HG03432 (cell line): ENCODE results near the gene L1CAM.

Source experiments
- ATAC-seq: cut with Tn5 transposase; IDR thresholded peaks from one replicate; pipeline ENCODE4 v1.9.1; 2021; ENCODE audit warnings: mild to moderate bottlenecking, moderate library complexity; ENCODE audit not compliant: unreplicated experiment

Gene L1CAM

DNA sequence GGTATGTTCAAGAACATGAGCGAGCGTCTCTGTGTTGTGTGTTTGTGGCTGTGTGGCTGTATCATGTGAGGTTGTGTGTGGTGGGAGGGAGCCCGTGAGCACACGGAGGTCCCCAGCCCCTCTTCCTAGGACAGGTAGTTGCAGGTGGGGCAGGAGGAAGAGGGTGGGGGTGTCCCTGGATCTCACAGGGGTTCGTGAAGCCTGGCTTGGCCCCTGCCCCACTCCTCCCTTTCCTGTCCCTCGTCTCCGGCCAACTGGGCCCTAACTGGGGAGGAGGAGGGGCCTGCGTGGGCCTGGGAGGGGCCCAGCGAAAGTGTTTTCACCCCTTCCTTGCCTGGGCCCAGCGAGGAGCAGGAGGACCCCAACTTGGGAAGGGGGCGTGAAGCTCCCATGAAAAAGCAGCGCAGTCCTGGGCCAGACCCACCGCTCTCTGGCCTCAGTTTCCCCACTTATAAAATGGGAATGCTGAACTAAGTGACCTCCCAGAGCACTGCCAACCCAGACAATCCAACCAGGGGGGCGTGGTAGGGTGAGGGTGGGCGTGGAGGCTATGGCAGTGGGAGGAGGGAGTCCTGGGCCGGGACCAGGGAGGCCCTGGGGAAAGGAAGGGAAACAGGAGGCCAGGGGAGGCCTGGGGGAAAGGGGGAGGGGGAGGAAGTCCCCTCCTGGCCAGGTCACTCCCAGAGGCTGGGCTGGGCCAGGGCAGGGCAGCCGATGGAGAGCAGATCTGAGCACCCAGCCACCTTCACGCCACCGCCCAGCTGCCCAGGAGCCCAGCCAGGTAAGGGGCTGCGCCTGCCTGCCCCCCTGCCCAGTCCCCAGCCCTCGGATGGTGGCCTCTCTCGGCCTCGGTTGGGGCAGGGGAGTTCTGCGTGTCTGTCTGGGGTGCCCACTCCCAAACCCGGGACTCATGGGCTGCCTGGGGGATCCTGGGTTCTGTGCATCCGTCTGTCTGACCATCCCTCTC is 18.3 kb upstream of the L1CAM start, which contains the start of gene AVPR2:
Gene AVPR2 (plus strand): TSS at position 683 of the 967 bp plus-strand sequence. CDS start 473 bp downstream, outside the sequence.
- ATAC-seq = no peak

DNA sequence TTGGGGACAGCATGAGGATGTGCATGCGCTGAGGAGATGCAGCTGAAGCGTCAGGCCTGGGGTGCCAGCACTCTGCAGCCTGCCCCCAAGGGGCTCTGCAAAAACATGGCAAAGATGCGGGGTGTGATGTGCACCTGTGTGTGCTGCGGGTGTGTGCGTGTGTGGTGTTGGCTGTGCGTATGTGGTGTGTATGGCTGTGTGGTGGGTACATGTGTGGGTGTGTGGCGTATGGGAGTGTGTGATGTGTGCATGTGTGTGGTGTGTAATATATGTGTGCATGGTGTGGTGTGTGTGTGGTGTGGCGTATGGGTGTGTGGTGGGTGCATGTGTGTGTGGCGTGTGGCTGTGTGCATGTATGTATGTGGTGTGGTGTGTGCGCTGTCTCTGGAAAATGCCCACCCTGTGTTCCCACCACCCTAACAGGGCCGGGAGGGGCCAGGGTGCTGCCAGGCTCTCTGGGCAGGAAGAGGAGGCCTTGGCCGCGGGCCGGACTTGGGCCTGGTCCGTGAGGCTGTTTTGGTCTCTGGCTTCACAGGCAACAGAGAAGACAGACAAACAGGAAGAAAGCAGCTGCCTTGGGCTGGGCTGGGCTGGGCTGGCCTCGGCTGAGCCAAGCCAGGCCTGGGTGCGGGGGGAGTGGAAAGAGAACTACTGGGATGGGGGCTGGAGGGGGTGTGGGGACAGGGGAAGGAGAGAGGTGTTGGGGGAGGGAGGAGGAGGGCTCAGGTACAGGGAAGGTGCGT is 17.4 kb upstream of the L1CAM start:
- ATAC-seq = no peak

DNA sequence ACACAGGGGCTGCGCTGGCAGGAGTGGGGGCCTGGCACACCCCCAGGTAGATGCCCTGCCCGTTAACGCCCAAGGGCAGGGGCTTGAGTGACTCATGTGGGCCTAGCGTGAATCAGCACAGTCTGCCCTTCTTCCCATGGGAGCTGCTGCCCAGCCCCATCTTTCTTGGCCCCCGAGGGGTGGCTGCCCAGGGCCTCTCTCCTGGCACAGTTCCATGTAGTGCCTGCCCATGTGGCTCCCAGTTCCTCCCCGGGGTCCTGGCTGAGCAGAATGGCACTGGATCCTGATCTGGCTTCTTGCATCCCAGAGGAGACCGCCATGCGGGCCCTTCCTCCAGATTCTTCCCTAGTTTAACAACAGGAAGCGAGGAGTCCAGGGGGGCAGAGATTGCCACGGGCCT is 16.4 kb upstream of the L1CAM start:
- ATAC-seq = no peak

DNA sequence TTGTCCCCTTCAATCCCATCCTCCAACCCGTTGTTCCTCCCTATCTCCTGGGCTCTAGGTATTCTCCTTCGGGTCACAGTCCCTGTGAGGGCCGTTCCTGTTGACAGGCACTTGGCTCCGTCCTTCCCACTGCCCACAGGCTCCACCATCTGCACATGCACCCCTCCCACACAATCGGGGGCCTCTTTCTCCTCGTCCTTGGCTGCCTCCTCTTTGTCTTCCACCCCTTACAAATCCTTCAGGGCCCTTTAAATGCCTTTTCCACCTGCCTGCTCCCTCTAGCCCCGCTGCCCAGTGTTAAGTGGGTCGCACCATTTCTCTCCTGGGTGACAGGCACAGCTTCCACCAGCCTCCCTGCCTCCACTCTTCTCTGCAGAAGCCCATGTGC is 15.8 kb upstream of the L1CAM start:
- no peak for ATAC-seq

DNA sequence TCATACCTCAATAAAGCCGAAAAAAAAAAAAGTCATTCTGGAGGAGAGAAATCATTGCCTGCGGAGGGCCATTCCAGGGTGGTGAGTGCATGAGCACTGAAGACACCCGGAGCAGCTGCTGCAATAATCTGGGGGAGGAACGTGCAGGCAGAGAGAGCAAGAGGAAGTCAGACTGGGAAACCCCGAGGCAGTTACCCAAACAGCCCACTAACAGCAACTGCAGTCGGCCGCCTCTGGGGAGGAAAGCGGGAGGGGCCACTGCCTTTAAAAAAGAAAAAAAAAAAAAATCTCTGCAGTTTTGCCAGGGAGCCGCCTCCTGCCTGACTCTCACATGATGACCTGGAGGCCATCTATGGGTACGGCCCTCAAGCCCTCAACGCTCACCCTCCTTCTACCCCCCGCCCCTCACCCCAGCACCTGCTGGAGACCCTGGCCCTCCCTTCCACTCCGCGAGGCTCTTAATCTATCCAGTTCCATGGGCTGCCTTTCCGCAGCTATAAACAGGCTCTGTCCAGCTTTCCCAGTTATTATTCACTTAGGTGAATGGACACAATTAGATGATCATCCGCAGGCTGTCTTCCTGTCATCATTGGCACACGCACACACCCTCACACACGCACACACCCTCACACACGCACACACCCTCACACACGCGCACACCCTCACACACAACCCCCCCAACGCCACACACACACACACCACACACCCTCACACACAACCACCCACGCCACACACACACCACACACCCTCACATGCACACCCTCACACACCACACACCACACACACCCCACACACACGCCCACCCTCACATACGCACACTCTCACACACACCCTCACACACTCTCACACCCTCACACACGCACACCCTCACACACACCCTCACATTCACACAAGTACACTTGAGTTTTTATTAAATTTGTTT is 15.1 kb upstream of the L1CAM start:
- peak; percentile 87 for ATAC-seq

DNA sequence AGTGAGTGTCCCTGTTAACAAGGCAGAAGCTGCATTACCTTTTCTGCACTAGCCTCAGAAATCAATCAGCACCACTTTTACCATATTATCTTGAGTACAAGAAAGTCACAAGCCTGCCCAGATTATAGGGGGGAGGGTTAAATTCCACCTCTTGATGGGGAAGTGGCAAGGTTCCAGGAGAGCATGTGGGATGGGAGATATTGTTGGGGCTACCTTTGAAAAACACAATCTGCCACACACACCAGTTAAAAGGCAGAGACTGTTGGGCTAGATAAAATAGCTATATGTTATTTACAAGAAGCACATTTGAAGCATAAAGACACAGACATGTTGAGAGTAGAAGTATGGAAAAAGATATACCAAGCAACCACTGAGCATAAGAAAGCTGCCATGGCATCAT is 11.9 kb upstream of the L1CAM start:
- ATAC-seq = no peak

DNA sequence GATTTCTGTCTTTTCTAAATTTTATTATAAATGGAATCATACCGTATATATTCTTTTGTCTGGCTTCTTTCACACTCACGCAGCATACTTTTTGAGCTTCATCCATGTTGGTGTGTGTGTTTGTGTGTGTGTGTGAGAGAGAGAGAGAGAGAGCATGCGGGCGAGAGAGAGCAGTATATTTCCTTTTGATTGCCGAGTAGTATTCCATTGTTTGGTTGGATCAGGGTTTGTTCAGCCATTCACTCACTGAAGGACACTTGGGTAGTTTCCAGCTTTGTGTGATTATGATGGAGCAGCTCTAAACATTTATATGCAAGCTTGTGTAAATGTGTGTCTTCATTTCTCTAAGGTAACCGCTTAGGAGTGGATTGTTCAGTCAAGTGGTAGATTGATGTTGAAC is 3.1 kb upstream of the L1CAM start:
- no peak for ATAC-seq

DNA sequence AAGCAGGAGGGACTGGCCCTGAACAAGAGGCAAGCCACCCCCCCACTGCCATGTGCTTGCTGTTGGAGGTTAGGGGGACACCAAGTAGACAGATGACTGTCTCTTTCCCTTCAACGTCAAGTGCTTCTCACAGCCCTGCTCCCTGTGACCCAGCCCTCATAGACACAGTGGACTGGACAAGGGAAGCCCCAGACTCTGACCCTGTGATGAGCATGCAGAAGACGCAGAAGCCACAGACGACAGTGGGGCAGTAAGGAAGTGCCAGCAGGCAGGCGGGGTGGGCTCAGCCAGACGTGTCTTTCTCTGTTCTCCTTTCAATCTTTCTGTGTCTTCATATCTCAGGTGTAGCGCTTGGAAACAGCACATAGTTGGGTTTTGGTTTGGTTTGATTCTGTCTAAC is 2.4 kb upstream of the L1CAM start:
- ATAC-seq = peak; percentile 51

DNA sequence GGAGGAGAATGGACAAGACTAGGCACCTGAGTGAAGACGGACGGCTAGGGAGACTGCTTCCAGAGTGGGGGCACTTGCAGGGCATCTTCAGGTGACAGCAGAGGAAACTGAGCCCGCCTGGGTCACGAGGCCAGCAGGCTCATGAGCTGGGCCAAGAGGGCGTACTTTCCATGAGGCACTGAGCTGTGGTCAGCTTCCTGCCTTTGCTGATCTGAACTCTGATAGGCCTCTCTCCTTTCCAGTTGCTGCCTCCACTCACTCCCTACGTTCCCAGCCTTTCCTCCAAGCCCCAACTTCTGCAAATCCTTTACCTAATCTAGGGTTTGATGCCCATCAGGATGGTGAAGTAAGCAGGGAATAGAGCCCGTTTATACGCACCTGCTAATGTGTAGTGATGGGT is 1.4 kb upstream of the L1CAM start:
- ATAC-seq = no peak

DNA sequence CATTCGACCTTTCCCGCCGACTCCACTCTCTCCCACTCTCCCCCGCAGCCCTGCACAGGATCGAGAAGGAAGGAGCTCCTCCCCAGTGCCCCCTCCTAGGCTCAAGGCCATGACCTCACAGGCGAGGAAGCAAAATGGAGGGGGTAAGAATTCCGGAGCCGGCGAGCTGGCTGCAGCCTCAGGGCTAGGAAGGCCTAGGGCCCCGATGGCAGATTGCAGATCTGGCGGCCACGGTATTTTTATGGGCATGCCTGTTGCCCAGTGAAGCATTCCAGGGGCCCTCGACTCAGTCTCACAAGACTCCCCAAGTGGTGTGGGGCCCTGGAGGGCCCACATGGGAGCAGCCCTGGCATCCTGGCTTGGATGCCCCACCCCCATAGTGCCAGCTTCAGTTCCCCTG is 942 bp upstream of the L1CAM start:
- ATAC-seq = no peak

DNA sequence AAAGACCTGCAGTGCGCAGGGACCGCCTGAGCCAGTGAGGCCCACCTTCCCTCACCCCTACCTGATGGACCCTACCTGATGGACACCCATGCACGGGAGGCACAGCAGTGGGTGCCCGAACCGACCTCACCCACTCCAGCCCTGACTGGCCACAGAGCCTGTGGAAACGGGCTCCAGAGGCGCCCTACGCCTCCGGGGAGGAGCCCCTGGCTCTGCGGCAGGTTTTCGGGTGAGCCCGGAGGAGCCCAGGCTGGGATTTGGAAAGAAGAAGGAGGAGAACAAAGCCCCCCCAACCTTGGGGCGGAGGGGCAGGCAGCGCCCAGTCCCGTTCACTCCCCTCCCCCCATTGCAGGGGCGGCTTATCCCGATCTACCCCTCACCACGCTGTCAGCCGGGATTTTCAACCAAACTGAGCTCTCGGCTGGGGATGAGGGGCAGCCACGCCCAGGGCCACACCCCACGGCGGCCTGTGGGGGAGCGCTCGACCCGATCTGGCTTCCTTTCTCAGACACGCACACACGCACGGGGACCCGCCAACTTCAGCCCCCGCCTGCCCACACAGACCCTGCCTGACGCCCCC is 675 bp downstream of the L1CAM start:
- ATAC-seq = no peak

DNA sequence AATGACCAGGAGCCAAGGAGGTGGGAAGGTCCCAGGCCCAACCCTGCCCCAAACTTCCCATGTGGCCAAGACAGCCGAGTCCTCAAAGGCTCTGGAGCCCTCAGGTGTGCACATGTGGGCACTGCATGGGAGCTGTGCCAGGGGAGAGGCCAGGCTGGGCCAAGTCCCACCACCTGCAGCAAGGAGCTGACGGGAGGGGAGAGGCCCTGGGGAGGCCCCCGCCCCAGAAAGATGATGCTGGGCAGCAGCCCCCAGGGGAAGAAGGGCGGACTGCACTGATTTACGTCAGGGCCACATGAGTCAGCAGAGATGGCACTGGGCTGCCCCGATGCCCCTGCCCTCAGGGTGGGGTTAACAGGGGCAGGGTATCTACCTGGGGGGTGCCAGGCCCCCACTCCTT is 1.4 kb downstream of the L1CAM start:
- ATAC-seq = no peak

DNA sequence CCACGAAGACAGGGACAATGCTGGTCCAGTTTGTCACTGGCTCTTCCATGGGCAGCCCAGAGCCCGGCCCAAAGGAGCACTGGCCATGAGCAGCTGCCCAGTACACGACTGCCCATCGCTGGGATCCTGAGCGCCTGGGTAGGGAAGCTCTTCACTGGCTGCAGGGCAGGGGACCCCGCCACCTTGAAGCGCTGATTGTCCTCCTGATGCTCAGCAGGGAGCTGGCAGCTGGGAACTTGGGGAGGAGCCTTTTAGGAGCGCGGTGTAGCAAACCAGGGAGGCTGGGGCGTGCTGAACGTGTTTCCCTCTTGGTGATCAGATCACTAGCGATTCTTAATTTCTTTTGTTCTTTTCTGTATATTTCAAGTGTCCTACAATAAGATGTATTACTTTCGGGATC is 1.8 kb downstream of the L1CAM start:
- ATAC-seq = no peak

DNA sequence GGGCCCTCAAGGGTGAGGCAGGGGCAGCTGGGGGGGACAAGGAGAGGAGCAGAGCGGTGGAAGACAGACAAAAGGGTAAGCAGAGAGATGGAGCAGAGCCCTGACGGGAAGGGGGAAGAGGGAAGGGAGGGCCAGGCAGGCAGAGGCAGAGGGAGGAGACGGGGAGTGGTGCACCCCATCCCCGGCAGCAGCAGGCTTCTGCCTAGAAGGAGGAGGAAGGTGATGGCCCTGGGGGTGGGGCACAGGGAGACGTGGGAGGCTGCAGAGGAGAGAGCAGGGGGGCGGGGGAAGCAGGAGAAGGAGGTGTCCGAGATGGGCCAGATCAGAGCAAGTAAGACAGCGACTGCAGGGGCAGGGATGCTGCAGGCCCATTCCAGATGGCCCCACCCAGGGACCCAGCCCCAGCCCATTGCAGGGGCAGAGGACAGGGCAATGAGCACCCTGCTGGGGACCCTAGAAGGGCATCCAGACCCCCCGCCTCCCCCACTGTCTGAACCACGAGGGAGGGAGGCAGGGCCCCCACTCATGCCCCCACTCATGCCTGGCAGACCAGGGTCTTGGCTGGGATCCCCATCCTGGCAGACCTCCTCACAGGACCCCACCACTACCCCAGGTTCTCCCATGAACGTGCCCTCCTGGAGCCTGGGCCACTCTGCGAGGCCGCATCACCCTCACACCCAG is 2.7 kb downstream of the L1CAM start:
- ATAC-seq = no peak

DNA sequence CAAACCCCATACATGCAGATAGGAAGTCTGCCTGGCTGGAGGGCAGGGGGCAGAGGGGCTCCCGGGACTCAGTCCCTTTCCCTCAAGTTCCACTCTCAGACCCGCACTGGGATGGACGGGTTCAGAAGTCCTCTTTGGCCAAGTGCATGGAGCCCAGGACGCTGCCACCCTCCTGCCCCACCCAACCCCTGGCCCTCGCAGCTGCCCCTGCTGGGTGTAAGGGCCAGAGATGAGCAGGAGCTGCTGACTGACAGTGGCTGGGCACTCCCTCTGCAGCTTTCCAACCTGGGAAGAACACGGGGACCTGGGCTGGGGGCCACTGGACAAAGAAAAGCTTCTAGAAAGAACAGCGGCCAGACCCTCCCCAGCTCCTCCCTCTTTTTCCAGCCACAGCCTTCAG is 3.4 kb downstream of the L1CAM start:
- ATAC-seq = no peak

DNA sequence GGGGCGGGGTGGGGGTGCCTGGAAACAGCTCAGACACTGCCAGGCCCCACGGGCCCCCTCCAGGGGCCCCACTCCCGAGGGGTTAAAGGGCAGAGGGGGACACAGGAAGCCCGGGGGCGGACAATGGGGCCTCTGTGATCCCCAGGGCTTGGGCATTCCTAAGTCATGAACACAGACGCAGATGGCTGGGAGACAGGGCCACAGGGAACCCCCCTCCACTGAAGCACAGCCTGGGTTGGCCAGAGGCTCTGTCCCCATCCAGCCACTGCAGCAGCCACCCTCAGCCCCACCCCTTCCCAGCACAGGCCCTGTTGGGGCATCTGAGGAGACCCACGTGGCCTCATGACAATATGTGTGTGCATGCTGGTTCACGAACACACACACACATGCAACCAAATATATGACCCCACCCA is 3.9 kb downstream of the L1CAM start:
- ATAC-seq = no peak

DNA sequence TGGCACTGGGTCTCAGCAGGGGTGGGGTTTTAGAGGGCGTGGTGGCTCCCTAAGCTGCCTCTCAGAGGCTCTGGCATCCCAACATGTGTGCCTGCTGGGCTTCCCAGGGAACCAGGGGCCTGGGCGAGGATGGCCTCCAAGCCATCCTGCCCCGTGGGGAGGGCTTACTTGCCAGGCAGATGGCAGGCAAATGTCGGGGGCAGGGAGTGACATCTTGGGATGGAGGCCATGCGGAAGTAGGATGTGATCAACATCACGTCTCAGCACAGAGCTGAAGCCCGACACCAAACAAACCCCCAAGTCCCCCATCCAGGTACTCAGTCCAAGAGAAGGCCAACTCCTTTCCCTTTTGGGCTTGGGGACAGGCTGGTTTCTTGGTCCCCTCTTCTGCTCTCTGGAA is 4.7 kb downstream of the L1CAM start:
- ATAC-seq = no peak

DNA sequence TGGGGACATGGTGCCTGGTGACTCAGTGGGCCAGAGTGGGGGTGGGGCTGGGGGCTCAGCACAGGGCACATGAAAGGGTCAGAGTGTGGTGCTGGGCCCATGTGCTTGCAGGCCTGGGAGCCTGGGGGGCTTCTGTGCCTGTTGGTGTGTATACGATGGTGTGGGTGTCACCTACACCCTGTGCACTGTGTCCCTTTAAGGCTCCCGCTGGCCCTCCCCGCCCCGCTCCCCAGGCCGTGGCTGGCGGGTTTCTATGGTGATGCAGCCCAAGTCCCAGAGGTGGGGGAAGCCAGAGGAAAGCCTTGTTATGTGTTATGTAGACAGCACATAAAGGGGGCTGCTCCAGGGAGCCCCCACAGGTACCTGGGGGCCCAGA is 5.5 kb downstream of the L1CAM start:
- no peak for ATAC-seq

DNA sequence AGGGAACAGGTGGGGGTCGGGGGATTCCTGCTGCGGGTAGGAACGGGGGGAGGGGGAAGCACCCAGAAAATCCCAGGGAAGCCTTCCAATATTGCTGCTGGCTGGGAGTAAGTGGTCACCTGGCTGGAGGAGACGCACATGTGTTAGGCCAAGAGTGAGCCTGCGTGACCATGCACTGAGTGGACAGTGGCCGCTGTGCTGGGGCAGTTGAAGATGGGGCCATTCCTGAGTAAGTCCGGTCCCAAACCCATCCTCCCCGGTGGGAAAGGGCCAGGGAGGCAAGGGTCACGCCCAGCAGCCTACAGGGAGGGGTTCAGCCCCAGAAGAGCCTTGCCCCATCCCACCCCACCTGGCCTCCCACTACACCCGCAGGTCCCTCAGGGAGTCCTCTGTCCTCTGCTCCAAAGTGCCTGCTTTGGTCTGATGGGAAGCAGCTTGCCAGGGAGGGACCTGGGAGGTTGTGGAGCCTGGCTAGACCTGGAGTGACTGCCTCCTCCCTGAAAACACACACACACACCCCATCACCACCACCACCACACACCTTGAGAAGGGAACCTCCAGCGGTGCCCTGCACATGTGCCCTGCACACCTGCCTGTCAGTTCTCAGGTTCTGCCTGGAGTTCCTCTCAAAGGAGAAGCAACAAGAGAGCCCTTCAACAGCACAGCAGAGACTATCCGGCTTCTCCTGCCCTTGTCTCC is 6.1 kb downstream of the L1CAM start:
- ATAC-seq = no peak
